ENCODE measurements around the gene CDH23. TPM values are rescaled to one million over a fixed set of nuclear protein-coding genes. Genes with fewer than 3 reads are reported as not detected.

Gene CDH23
- polyA plus RNA-seq, 2 of the 4 experiments (the other 2 are of a cell fraction), result 1.1 to 2.3 TPM

GRCh38 chr10:71433768-71434744, 37.3 kb downstream of the CDH23 start:
- Histone ChIP-seq H3K27ac (no peak overlapping the region), H3K9me3 (no peaks in the 10 kb centered on the region), H3K4me1 (peaks cover 3% of the 10 kb centered on the region; the same call in 1 of the 3 replicates), H3K4me3 (no peak overlapping the region), H3K4me2 (no peak overlapping the region)
- TF ChIP-seq USF2 (IDR thresholded peaks at IDR 0.05) (no peak), NR3C1 (IDR thresholded peaks at IDR 0.05) (no peak), FOSL2 (IDR thresholded peaks at IDR 0.05) (no peak), FOSL2 (CRISPR knock-in tag; IDR thresholded peaks at IDR 0.05) (no peak)
- DNase-seq (ENCODE audit: low read depth in 1 of 2, low spot score in 1 of 2) (no peak), FAIRE-seq (no peak), ATAC-seq (no peak)
- POLR2A ChIA-PET, result interaction anchor here (1.1 kb wide), 1 partner anchor 170 kb away, joined by 3 read pairs; no protein-coding TSS in a partner anchor
- CTCF ChIA-PET, result interaction anchor here (0.9 to 2.6 kb wide), 4 partner anchors 12 to 463 kb away, joined by 3 to 9 read pairs (median 3); partner anchors contain the start of gene CDH23
- 61% methylated on average over 9 of the region's 10 CpGs for WGBS (ENCODE audit: missing lambda C conversion rate)

- Histone ChIP-seq H3K4me1 (peaks cover 3% of the 10 kb centered on the region; the same call in 1 of the 3 replicates), H3K4me2 (no peak overlapping the region), H3K9me3 (no peaks in the 10 kb centered on the region), H3K4me3 (no peak overlapping the region), H3K27ac (no peak overlapping the region)
- ChIA-PET CTCF (interaction anchor here (0.9 to 2.6 kb wide), 4 partner anchors 13 to 135 kb away, joined by 3 to 9 read pairs (median 3); partner anchors contain the start of gene CDH23), POLR2A (interaction anchor here (1.1 kb wide), 1 partner anchor 170 kb away, joined by 3 read pairs; no protein-coding TSS in a partner anchor)
- ATAC-seq (no peak), DNase-seq (ENCODE audit: low read depth in 1 of 2, low spot score in 1 of 2) (no peak), FAIRE-seq (no peak)
- TF ChIP-seq ZNF302 (CRISPR knock-in tag; IDR thresholded peaks at IDR 0.05) (no peak), NPAS2 (CRISPR knock-in tag; IDR thresholded peaks at IDR 0.05; ENCODE audit: borderline replicate concordance) (no peak)
- 88% methylated on average over 2 of the region's 4 CpGs for WGBS (ENCODE audit: missing lambda C conversion rate)
These were observed 38.2 kb downstream of the CDH23 start for GRCh38 chr10:71434760-71435394.

GRCh38 chr10:71435571-71436267, 39.0 kb downstream of the CDH23 start:
- H3K4me1 ChIP-seq, result peaks cover 3% of the 10 kb centered on the region; the same call in 1 of the 3 replicates
- FAIRE-seq (no peak), ATAC-seq (peak in 1 of 2 experiments; percentile 17; a peak in 2 of 6 replicates), DNase-seq (ENCODE audit: low read depth in 1 of 2, low spot score in 1 of 2) (no peak)
- H3K4me2 ChIP-seq, result no peak overlapping the region
- TF ChIP-seq PHF8 (IDR thresholded peaks at IDR 0.05; ENCODE audit: borderline replicate concordance, low read depth) (no peak), CBX2 (IDR thresholded peaks at IDR 0.05; ENCODE audit: borderline replicate concordance, low read depth) (no peak), HOXB5 (CRISPR knock-in tag; IDR thresholded peaks at IDR 0.05) (no peak), HOXB13 (CRISPR knock-in tag; IDR thresholded peaks at IDR 0.05; ENCODE audit: low read depth) (no peak), NPAS2 (CRISPR knock-in tag; IDR thresholded peaks at IDR 0.05; ENCODE audit: borderline replicate concordance) (no peak), HDAC2 (IDR thresholded peaks at IDR 0.05) (no peak), ZFP36 (IDR thresholded peaks at IDR 0.05; ENCODE audit: borderline replicate concordance, partially characterized antibody) (no peak), RNF2 (IDR thresholded peaks at IDR 0.05; ENCODE audit: borderline replicate concordance, low read depth) (no peak), GATA3 (IDR thresholded peaks at IDR 0.05; ENCODE audit: borderline replicate concordance) (no peak), POLR2AphosphoS2 (conservative IDR thresholded peaks at IDR 0.05; ENCODE audit: low read length) (no peak), ZSCAN20 (CRISPR knock-in tag; IDR thresholded peaks at IDR 0.05) (no peak), ZC3H11A (IDR thresholded peaks at IDR 0.05) (no peak), HMGXB4 (CRISPR knock-in tag; IDR thresholded peaks at IDR 0.05; ENCODE audit: borderline replicate concordance) (no peak), ESRRA (IDR thresholded peaks at IDR 0.05; ENCODE audit: borderline replicate concordance, low read length) (no peak), SREBF2 (IDR thresholded peaks at IDR 0.05) (no peak), CHD2 (IDR thresholded peaks at IDR 0.05; ENCODE audit: low read length, partially characterized antibody) (no peak), HEYL (CRISPR knock-in tag; IDR thresholded peaks at IDR 0.05) (no peak)
- WGBS (ENCODE audit: missing lambda C conversion rate), result 81% methylated on average over 6 of the region's 6 CpGs
- no peaks in the 10 kb centered on the region for H3K9me3 ChIP-seq
- ChIA-PET POLR2A (no interaction called here), CTCF (interaction anchor here (0.9 to 2.6 kb wide), 4 partner anchors 39 to 134 kb away, joined by 3 to 9 read pairs (median 3); partner anchors contain the start of gene CDH23)
- no peak overlapping the region for H3K4me3 ChIP-seq
- no peak overlapping the region for H3K27ac ChIP-seq

All from A549 (cell line).